SK-N-SH (cell line): ENCODE measurements around the gene C10orf88. TPM values are rescaled to one million over a fixed set of nuclear protein-coding genes. Genes with fewer than 3 reads are reported as not detected.
A peak's percentile ranks its signal among the peaks of the same experiment; 100 is the strongest.

Experiments used
- CHD2 ChIP-seq: fragments of 150-350 bp; IDR thresholded peaks from 2 replicates; pipeline ENCODE4 v1.6.1; 2018; ENCODE audit warnings: low read length; ENCODE audit not compliant: partially characterized antibody
- ELF1 ChIP-seq: IDR thresholded peaks from 2 replicates; pipeline ENCODE4 v1.4.0; 2012
- EP300 ChIP-seq, 2 experiments: IDR thresholded peaks; 2 replicates each; pipeline versions ENCODE4 v1.4.0 to v1.6.1; 2012; ENCODE audit warnings: borderline replicate concordance in 1 of 2, low read depth in 1 of 2, low read length in 1 of 2
- FOSL2 ChIP-seq: IDR thresholded peaks from 2 replicates; pipeline ENCODE4 v1.4.0; 2012; ENCODE audit warnings: low read depth, mild to moderate bottlenecking, moderate library complexity, borderline replicate concordance
- FOXJ3 ChIP-seq: sonication (generic); formaldehyde crosslinking; IDR thresholded peaks from 2 replicates; pipeline ENCODE4 v1.5.1; 2020; ENCODE audit warnings: mild to moderate bottlenecking, missing genetic modification reagents
- FOXM1 ChIP-seq: IDR thresholded peaks from 2 replicates; pipeline ENCODE4 v1.4.0; 2012; ENCODE audit warnings: low read depth, mild to moderate bottlenecking
- GABPA ChIP-seq: IDR thresholded peaks from 2 replicates; pipeline ENCODE4 v1.4.0; 2012; ENCODE audit warnings: low read depth, mild to moderate bottlenecking
- GATA2 ChIP-seq: sonication (generic); formaldehyde crosslinking; IDR thresholded peaks from 2 replicates; pipeline ENCODE4 v1.5.0; 2020; ENCODE audit warnings: mild to moderate bottlenecking, missing genetic modification reagents
- MXI1 ChIP-seq: IDR thresholded peaks from 2 replicates; pipeline ENCODE4 v1.6.1; 2012; ENCODE audit warnings: mild to moderate bottlenecking, low read depth, low read length, improper control_type of control experiment
- RAD21 ChIP-seq: IDR thresholded peaks from 2 replicates; pipeline ENCODE4 v1.6.1; 2012; ENCODE audit warnings: mild to moderate bottlenecking, low read length
- RFX5 ChIP-seq: IDR thresholded peaks from 2 replicates; pipeline ENCODE4 v1.6.1; 2012; ENCODE audit warnings: mild to moderate bottlenecking, improper control_type of control experiment, low read length
- RXRA ChIP-seq: IDR thresholded peaks from 2 replicates; pipeline ENCODE4 v1.4.0; 2012; ENCODE audit warnings: low read depth, mild to moderate bottlenecking, borderline replicate concordance
- SMC3 ChIP-seq: IDR thresholded peaks from 2 replicates; pipeline ENCODE4 v1.6.1; 2012; ENCODE audit warnings: low read depth, low read length, improper control_type of control experiment
- TAF1 ChIP-seq: IDR thresholded peaks from 2 replicates; pipeline ENCODE4 v1.6.1; 2012; ENCODE audit warnings: low read depth, mild to moderate bottlenecking, low read length, moderate library complexity, borderline replicate concordance
- YY1 ChIP-seq: IDR thresholded peaks from 2 replicates; pipeline ENCODE4 v1.4.0; 2012; ENCODE audit warnings: low read depth, mild to moderate bottlenecking
- polyA plus RNA-seq, 3 experiments: library from polyadenylated mRNA; depleted of rRNA; stranded (reverse); fragments of >200 nt; gene quantifications; 2 replicates each; pipeline ENCODE4 v1.2.3, GENCODE V29; 2012
- TF ChIP-seq, protein P1 (sequence below): IDR thresholded peaks from 2 replicates; pipeline ENCODE4 v1.4.0; 2012; ENCODE audit warnings: low read depth, borderline replicate concordance
- TF ChIP-seq, protein P2 (sequence below): IDR thresholded peaks from 2 replicates; pipeline ENCODE4 v1.4.0; 2012; ENCODE audit warnings: low read depth
- TF ChIP-seq, protein P3 (sequence below): fragments of 150-350 bp; IDR thresholded peaks from 2 replicates; pipeline ENCODE4 v1.6.1; 2016; ENCODE audit warnings: mild to moderate bottlenecking, low read depth, low read length
- TF ChIP-seq, protein P4 (sequence below): fragments of 200-600 bp; sonication (generic); IDR thresholded peaks from 2 replicates; pipeline ENCODE4 v1.6.1; 2017; ENCODE audit warnings: antibody characterized with exemption, mild to moderate bottlenecking, moderate library complexity
- TF ChIP-seq, protein P5 (sequence below): IDR thresholded peaks from 2 replicates; pipeline ENCODE4 v1.4.0; 2012; ENCODE audit warnings: low read depth, borderline replicate concordance

The C10orf88 gene
- polyA plus RNA-seq, 1 of the 3 experiments (the other 2 are of a cell fraction) = 2.7 TPM

DNA sequence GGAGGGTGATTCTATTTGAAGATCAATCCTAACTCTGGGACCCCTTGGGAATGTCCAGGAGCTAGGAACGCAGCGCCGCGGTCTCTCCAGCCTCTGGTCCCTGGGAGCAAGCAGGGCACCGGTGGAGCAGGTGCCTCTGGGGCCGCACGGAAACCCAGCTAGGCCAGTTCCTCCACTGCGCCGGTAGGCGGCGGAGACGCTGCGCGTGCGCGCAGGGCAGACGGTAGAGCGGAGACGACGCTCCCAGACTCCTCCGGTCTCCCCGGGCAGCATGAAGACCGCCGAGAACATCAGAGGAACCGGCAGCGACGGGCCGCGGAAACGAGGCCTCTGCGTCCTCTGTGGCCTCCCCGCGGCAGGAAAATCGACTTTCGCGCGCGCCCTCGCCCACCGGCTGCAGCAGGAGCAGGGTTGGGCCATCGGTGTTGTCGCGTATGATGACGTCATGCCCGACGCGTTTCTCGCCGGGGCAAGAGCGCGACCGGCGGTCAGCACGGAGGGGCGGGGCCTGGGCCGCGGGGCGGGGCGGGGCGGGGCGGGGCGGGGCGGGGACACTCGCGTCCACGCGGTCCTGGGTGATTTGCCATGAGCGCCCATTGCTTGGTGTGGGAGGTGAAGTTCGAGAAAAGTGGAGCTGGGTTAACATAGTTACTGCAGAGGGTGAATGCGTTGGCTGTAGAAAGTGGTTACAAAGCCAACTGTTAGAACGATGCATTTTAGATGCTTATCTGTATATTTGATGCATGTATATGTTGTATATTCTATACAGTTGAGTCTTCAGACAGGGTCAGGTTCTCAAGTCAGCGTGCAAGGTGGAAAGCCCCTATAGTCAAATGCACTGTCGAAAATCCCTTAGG is 26.4 kb upstream of the C10orf88 start, which contains the start of gene PSTK (continued):
- TF ChIP-seq, protein P1, sequence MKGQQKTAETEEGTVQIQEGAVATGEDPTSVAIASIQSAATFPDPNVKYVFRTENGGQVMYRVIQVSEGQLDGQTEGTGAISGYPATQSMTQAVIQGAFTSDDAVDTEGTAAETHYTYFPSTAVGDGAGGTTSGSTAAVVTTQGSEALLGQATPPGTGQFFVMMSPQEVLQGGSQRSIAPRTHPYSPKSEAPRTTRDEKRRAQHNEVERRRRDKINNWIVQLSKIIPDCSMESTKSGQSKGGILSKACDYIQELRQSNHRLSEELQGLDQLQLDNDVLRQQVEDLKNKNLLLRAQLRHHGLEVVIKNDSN = no peak
- TF ChIP-seq, protein P2, sequence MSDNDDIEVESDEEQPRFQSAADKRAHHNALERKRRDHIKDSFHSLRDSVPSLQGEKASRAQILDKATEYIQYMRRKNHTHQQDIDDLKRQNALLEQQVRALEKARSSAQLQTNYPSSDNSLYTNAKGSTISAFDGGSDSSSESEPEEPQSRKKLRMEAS = peak; percentile 72
- peak; percentile 70 for TF ChIP-seq TAF1
- no peak for TF ChIP-seq GABPA
- TF ChIP-seq CHD2 = no peak
- TF ChIP-seq, protein P3, sequence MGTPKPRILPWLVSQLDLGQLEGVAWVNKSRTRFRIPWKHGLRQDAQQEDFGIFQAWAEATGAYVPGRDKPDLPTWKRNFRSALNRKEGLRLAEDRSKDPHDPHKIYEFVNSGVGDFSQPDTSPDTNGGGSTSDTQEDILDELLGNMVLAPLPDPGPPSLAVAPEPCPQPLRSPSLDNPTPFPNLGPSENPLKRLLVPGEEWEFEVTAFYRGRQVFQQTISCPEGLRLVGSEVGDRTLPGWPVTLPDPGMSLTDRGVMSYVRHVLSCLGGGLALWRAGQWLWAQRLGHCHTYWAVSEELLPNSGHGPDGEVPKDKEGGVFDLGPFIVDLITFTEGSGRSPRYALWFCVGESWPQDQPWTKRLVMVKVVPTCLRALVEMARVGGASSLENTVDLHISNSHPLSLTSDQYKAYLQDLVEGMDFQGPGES = no peak
- no peak for TF ChIP-seq RXRA
- TF ChIP-seq, protein P4, sequence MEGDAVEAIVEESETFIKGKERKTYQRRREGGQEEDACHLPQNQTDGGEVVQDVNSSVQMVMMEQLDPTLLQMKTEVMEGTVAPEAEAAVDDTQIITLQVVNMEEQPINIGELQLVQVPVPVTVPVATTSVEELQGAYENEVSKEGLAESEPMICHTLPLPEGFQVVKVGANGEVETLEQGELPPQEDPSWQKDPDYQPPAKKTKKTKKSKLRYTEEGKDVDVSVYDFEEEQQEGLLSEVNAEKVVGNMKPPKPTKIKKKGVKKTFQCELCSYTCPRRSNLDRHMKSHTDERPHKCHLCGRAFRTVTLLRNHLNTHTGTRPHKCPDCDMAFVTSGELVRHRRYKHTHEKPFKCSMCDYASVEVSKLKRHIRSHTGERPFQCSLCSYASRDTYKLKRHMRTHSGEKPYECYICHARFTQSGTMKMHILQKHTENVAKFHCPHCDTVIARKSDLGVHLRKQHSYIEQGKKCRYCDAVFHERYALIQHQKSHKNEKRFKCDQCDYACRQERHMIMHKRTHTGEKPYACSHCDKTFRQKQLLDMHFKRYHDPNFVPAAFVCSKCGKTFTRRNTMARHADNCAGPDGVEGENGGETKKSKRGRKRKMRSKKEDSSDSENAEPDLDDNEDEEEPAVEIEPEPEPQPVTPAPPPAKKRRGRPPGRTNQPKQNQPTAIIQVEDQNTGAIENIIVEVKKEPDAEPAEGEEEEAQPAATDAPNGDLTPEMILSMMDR = peak; percentile 73
- TF ChIP-seq EP300 (IDR thresholded peaks at IDR 0.05; ENCODE audit: borderline replicate concordance in 1 of 2, low read depth in 1 of 2, low read length in 1 of 2) = no peak
- TF ChIP-seq RAD21 = peak; percentile 26
- no peak for TF ChIP-seq FOXJ3 (CRISPR knock-in tag)
- peak; percentile 22; the same call in 1 of the 2 replicates for TF ChIP-seq SMC3
- TF ChIP-seq, protein P5, sequence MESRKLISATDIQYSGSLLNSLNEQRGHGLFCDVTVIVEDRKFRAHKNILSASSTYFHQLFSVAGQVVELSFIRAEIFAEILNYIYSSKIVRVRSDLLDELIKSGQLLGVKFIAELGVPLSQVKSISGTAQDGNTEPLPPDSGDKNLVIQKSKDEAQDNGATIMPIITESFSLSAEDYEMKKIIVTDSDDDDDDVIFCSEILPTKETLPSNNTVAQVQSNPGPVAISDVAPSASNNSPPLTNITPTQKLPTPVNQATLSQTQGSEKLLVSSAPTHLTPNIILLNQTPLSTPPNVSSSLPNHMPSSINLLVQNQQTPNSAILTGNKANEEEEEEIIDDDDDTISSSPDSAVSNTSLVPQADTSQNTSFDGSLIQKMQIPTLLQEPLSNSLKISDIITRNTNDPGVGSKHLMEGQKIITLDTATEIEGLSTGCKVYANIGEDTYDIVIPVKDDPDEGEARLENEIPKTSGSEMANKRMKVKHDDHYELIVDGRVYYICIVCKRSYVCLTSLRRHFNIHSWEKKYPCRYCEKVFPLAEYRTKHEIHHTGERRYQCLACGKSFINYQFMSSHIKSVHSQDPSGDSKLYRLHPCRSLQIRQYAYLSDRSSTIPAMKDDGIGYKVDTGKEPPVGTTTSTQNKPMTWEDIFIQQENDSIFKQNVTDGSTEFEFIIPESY = peak; percentile 77; the same call in 1 of the 2 replicates
- TF ChIP-seq ELF1 = no peak
- TF ChIP-seq RFX5 = no peak
- no peak for TF ChIP-seq FOSL2
- no peak for TF ChIP-seq YY1
- 0 out of 2 replicates have a peak, but pooled peaks have one; percentile 27 for TF ChIP-seq GATA2 (CRISPR knock-in tag)
- no peak for TF ChIP-seq FOXM1
- peak; percentile 70 for TF ChIP-seq MXI1
